ENCODE results near the gene SNCAIP.

Gene SNCAIP

DNA sequence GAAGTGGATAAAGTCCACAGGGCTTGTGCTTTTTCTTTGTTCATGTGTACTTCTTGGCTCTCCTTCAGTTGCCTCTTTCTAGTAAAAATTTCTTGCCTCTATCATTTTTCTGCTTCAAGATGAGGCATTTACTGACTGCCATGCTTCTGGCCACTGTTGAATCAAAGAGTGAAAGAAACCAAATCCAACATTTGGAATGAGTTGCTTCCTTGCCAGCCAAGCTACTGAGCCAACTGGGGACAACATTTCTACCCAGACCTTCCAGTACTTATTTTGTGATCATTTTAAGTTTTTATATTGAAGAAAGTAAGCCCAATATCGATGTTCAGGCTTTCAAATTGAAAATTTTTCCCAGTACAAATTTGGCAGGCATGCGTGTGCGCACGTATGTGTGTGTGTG lies 73.2 kb downstream of the SNCAIP start:
- Histone ChIP-seq H2AFZ (ENCODE audit: low read length) (no peak overlapping the region), H3F3A (ENCODE audit: insufficient read depth, low read length) (no peaks in the 10 kb centered on the region), H3K4me2 (ENCODE audit: low read length) (no peak overlapping the region), H3K9me2 (ENCODE audit: low read depth, low read length) (no peaks in the 10 kb centered on the region), H3K27me3 (ENCODE audit: insufficient read depth, low read length) (no peaks in the 10 kb centered on the region), H3K4me1 (ENCODE audit: insufficient read depth, low read length, severe bottlenecking) (no peaks in the 10 kb centered on the region), H3K4me3 (ENCODE audit: low read depth, low read length, poor library complexity, severe bottlenecking) (no peak overlapping the region), H4K20me1 (ENCODE audit: insufficient read depth, low read length) (no peaks in the 10 kb centered on the region), H3K36me3 (ENCODE audit: insufficient read depth, low read length) (no peaks in the 10 kb centered on the region), H3K9me3 (ENCODE audit: low read length) (no peaks in the 10 kb centered on the region), H3K9ac (ENCODE audit: low read length) (no peak overlapping the region), H3K79me2 (ENCODE audit: insufficient read depth, low read length) (no peaks in the 10 kb centered on the region), H3K27ac (ENCODE audit: low read depth, low read length, poor library complexity, severe bottlenecking) (no peak overlapping the region)
- no peak for TF ChIP-seq EZH2 (IDR thresholded peaks at IDR 0.05; ENCODE audit: borderline replicate concordance, low read length)
- TF ChIP-seq, protein P1, sequence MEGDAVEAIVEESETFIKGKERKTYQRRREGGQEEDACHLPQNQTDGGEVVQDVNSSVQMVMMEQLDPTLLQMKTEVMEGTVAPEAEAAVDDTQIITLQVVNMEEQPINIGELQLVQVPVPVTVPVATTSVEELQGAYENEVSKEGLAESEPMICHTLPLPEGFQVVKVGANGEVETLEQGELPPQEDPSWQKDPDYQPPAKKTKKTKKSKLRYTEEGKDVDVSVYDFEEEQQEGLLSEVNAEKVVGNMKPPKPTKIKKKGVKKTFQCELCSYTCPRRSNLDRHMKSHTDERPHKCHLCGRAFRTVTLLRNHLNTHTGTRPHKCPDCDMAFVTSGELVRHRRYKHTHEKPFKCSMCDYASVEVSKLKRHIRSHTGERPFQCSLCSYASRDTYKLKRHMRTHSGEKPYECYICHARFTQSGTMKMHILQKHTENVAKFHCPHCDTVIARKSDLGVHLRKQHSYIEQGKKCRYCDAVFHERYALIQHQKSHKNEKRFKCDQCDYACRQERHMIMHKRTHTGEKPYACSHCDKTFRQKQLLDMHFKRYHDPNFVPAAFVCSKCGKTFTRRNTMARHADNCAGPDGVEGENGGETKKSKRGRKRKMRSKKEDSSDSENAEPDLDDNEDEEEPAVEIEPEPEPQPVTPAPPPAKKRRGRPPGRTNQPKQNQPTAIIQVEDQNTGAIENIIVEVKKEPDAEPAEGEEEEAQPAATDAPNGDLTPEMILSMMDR (IDR thresholded peaks at IDR 0.05; ENCODE audit: low read length), result no peak

DNA sequence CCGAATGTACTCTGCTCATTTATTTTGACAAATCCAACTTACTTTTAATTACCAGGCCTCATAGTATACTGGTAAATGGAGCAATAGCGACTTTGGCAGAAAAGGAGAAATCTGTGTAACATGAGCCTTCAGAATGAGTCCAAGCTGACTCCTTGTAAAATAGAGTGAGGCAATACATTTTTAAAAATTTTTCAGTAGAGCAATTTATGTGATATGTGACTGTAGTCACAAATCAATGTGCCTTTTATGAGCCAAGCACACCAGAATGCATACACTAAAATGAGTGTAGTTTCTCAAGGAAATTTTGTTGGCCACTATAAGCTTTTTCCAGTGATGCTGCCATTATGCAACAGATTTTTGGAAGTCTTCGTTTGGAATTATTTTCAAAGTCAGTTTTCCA lies 73.8 kb downstream of the SNCAIP start:
- Histone ChIP-seq H3K27me3 (ENCODE audit: insufficient read depth, low read length) (no peaks in the 10 kb centered on the region), H3K36me3 (ENCODE audit: insufficient read depth, low read length) (no peaks in the 10 kb centered on the region), H4K20me1 (ENCODE audit: insufficient read depth, low read length) (no peaks in the 10 kb centered on the region), H3K9ac (ENCODE audit: low read length) (no peak overlapping the region), H3K79me2 (ENCODE audit: insufficient read depth, low read length) (no peaks in the 10 kb centered on the region), H3F3A (ENCODE audit: insufficient read depth, low read length) (no peaks in the 10 kb centered on the region), H2AFZ (ENCODE audit: low read length) (no peak overlapping the region), H3K9me3 (ENCODE audit: low read length) (no peaks in the 10 kb centered on the region), H3K4me3 (ENCODE audit: low read depth, low read length, poor library complexity, severe bottlenecking) (no peak overlapping the region), H3K4me1 (ENCODE audit: insufficient read depth, low read length, severe bottlenecking) (no peaks in the 10 kb centered on the region), H3K9me2 (ENCODE audit: low read depth, low read length) (no peaks in the 10 kb centered on the region), H3K27ac (ENCODE audit: low read depth, low read length, poor library complexity, severe bottlenecking) (no peak overlapping the region), H3K4me2 (ENCODE audit: low read length) (no peak overlapping the region)
- TF ChIP-seq, protein P1 (IDR thresholded peaks at IDR 0.05; ENCODE audit: low read length), result no peak
- TF ChIP-seq EZH2 (IDR thresholded peaks at IDR 0.05; ENCODE audit: borderline replicate concordance, low read length), result no peak

DNA sequence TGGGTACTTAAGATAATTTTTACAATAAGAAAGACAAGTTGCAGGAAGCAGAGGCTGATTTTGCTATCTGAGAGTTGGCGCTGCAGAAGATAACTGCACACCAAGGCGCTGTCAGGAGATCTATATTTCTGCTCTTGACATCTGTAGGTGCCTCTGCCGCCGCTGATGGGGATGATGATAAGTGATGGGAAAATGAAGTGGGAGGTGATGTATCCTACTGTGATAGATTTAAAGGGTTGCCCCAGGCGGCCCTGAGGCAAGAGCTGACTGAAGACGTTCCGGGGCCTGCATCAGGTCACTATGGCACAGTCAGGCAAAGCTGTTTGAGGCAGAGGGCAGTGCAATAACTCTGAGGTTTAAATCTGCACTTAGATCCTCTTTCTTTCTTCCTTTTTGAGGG lies 78.1 kb downstream of the SNCAIP start:
- Histone ChIP-seq H3K36me3 (ENCODE audit: insufficient read depth, low read length) (no peaks in the 10 kb centered on the region), H3K9ac (ENCODE audit: low read length) (no peak overlapping the region), H3K27me3 (ENCODE audit: insufficient read depth, low read length) (no peaks in the 10 kb centered on the region), H3K9me2 (ENCODE audit: low read depth, low read length) (no peaks in the 10 kb centered on the region), H2AFZ (ENCODE audit: low read length) (no peak overlapping the region), H3K79me2 (ENCODE audit: insufficient read depth, low read length) (no peaks in the 10 kb centered on the region), H3F3A (ENCODE audit: insufficient read depth, low read length) (no peaks in the 10 kb centered on the region), H4K20me1 (ENCODE audit: insufficient read depth, low read length) (no peaks in the 10 kb centered on the region), H3K27ac (ENCODE audit: low read depth, low read length, poor library complexity, severe bottlenecking) (no peak overlapping the region), H3K4me2 (ENCODE audit: low read length) (no peak overlapping the region), H3K9me3 (ENCODE audit: low read length) (no peaks in the 10 kb centered on the region), H3K4me3 (ENCODE audit: low read depth, low read length, poor library complexity, severe bottlenecking) (no peak overlapping the region), H3K4me1 (ENCODE audit: insufficient read depth, low read length, severe bottlenecking) (no peaks in the 10 kb centered on the region)
- no peak for TF ChIP-seq EZH2 (IDR thresholded peaks at IDR 0.05; ENCODE audit: borderline replicate concordance, low read length)
- TF ChIP-seq, protein P1 (IDR thresholded peaks at IDR 0.05; ENCODE audit: low read length), result no peak

All from OCI-LY1 (cell line).